SK-N-SH treated with all-trans-retinoic acid at 6 μM for 48 hours (cell line): ENCODE results near the gene EPB41.

Experiments
- CSRNP3 ChIP-seq: fragments of 250-450 bp; sonication (Bioruptor Pico); IDR thresholded peaks from 2 replicates; pipeline ENCODE4 v1.5.1; 2021; ENCODE audit warnings: mild to moderate bottlenecking, moderate library complexity
- ESRRG ChIP-seq: fragments of 250-450 bp; sonication (Bioruptor Pico); IDR thresholded peaks from 2 replicates; pipeline ENCODE4 v1.6.1; 2021; ENCODE audit warnings: mild to moderate bottlenecking
- RARB ChIP-seq: fragments of 250-450 bp; sonication (Bioruptor Pico); IDR thresholded peaks from 2 replicates; pipeline ENCODE4 v1.8.0; 2021; ENCODE audit warnings: mild to moderate bottlenecking, moderate library complexity
- ZC3H10 ChIP-seq: fragments of 250-450 bp; sonication (Bioruptor Pico); IDR thresholded peaks from 2 replicates; pipeline ENCODE4 v1.5.1; 2021; ENCODE audit warnings: mild to moderate bottlenecking, moderate library complexity
- ZFP3 ChIP-seq: fragments of 250-450 bp; sonication (Bioruptor Pico); IDR thresholded peaks from 2 replicates; pipeline ENCODE4 v1.5.0; 2020; ENCODE audit warnings: mild to moderate bottlenecking, moderate library complexity
- TF ChIP-seq, protein P1 (sequence below): fragments of 250-450 bp; sonication (Bioruptor Pico); IDR thresholded peaks from 2 replicates; pipeline ENCODE4 v1.5.1; 2020; ENCODE audit warnings: low read depth, mild to moderate bottlenecking, moderate library complexity

DNA sequence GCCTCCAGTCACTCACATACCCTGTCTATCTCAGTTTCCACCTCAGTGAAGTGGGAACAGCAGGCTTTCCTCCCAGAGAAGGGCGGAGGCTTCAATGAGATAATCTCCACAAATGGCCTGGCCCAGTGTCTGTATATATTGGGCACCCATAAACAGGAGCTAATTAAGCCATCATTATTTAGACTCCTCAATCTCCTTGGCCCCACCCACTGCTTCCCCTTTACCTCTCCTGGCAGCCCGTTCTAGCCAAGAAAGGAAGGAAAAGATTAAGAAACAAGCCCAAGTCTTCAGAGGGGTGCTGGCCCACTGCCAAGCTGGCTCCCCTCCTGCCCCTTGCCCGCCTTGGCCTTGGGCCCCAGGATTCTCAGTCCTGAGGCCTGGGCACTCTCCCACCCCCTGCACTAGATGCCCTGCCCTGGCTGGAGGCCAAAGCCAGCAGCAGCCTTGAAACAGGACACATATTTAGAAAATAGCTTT, 15.9 kb upstream of the EPB41 start:
- no peak for TF ChIP-seq ZFP3
- TF ChIP-seq RARB, result no peak
- TF ChIP-seq CSRNP3 (CRISPR knock-in tag), result no peak
- TF ChIP-seq ESRRG, result no peak
- TF ChIP-seq ZC3H10 (CRISPR knock-in tag), result no peak
- TF ChIP-seq, protein P1, sequence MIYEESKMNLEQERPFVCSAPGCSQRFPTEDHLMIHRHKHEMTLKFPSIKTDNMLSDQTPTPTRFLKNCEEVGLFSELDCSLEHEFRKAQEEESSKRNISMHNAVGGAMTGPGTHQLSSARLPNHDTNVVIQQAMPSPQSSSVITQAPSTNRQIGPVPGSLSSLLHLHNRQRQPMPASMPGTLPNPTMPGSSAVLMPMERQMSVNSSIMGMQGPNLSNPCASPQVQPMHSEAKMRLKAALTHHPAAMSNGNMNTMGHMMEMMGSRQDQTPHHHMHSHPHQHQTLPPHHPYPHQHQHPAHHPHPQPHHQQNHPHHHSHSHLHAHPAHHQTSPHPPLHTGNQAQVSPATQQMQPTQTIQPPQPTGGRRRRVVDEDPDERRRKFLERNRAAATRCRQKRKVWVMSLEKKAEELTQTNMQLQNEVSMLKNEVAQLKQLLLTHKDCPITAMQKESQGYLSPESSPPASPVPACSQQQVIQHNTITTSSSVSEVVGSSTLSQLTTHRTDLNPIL, result no peak
